H1 (cell line): Measurements from ENCODE around the gene PNRC1. TPM values are rescaled to one million over a fixed set of nuclear protein-coding genes. Genes with fewer than 3 reads are reported as not detected.

Experiments used
- BCL11A ChIP-seq, 2 experiments: IDR thresholded peaks; one replicate each; pipeline ENCODE4 v1.6.1; 2011; ENCODE audit warnings: low read depth in 2 of 2, low read length in 2 of 2, mild to moderate bottlenecking in 2 of 2
- CBX5 ChIP-seq: fragments of 300-800, 300-1000 bp; sonication (generic); IDR thresholded peaks from 2 replicates; pipeline ENCODE4 v1.7.1; 2016; ENCODE audit warnings: antibody characterized with exemption, low read length, low read depth
- CHD2 ChIP-seq: IDR thresholded peaks from 2 replicates; pipeline ENCODE4 v1.6.1; 2012; ENCODE audit warnings: low read length, improper control_type of control experiment
- E2F6 ChIP-seq: IDR thresholded peaks from 2 replicates; pipeline ENCODE4 v1.6.1; 2012; ENCODE audit warnings: inconsistent platforms
- EP300 ChIP-seq, 2 experiments: IDR thresholded peaks; 1 replicate in 1 of 2; 2 replicates in 1 of 2; pipeline ENCODE4 v1.6.1; 2011 to 2012; ENCODE audit warnings: low read depth in 2 of 2, low read length in 2 of 2, mild to moderate bottlenecking in 2 of 2, borderline replicate concordance in 1 of 2, inconsistent platforms in 1 of 2, moderate library complexity in 1 of 2
- JUN ChIP-seq: IDR thresholded peaks from 2 replicates; pipeline ENCODE4 v1.6.1; 2011; ENCODE audit warnings: low read depth, mild to moderate bottlenecking, improper control_type of control experiment, low read length
- KDM1A ChIP-seq: fragments of 200-600, 300-600 bp; sonication (generic); IDR thresholded peaks from 2 replicates; pipeline ENCODE4 v1.7.1; 2016; ENCODE audit warnings: mild to moderate bottlenecking, low read length, borderline replicate concordance
- KDM5A ChIP-seq: fragments of 200-600 bp; IDR thresholded peaks from 2 replicates; pipeline ENCODE4 v1.7.1; 2012; ENCODE audit warnings: mild to moderate bottlenecking, low read length, inconsistent platforms, mixed read lengths
- POLR2A ChIP-seq, 2 experiments: IDR thresholded peaks; 1 replicate in 1 of 2; 2 replicates in 1 of 2; pipeline ENCODE4 v1.6.1; 2011; ENCODE audit warnings: low read depth in 2 of 2, low read length in 2 of 2, mild to moderate bottlenecking in 2 of 2; ENCODE audit errors: control extremely low read depth in 1 of 2
- RAD21 ChIP-seq, 2 experiments: IDR thresholded peaks in 1 of 2; conservative IDR thresholded peaks in 1 of 2; 2 replicates each; pipeline ENCODE4 v1.6.1; 2011; ENCODE audit warnings: low read depth in 2 of 2, low read length in 2 of 2, improper control_type of control experiment in 1 of 2, inconsistent platforms in 1 of 2, mild to moderate bottlenecking in 1 of 2, moderate library complexity in 1 of 2
- RNF2 ChIP-seq: fragments of 200-900, 300-1000 bp; sonication (generic); IDR thresholded peaks from 2 replicates; pipeline ENCODE4 v1.7.1; 2016; ENCODE audit warnings: borderline replicate concordance, low read depth, mild to moderate bottlenecking, antibody characterized with exemption, low read length; ENCODE audit not compliant: poor library complexity, severe bottlenecking; ENCODE audit errors: missing control alignments
- RXRA ChIP-seq: IDR thresholded peaks from 2 replicates; pipeline ENCODE4 v1.6.1; 2011; ENCODE audit warnings: low read depth, mild to moderate bottlenecking, low read length, moderate library complexity; ENCODE audit not compliant: insufficient read depth
- SIN3A ChIP-seq, 2 experiments: IDR thresholded peaks in 1 of 2; conservative IDR thresholded peaks in 1 of 2; 2 replicates each; pipeline ENCODE4 v1.6.1; 2011 to 2012; ENCODE audit warnings: low read length in 2 of 2, improper control_type of control experiment in 1 of 2, low read depth in 1 of 2, mild to moderate bottlenecking in 1 of 2
- SP2 ChIP-seq: IDR thresholded peaks from 2 replicates; pipeline ENCODE4 v1.6.1; 2012; ENCODE audit warnings: mild to moderate bottlenecking, low read length, inconsistent platforms
- USF2 ChIP-seq: IDR thresholded peaks from 2 replicates; pipeline ENCODE4 v1.6.1; 2011; ENCODE audit warnings: low read length, improper control_type of control experiment
- YY1 ChIP-seq: IDR thresholded peaks from 2 replicates; pipeline ENCODE4 v1.6.1; 2011; ENCODE audit warnings: low read depth, mild to moderate bottlenecking, low read length
- ZNF274 ChIP-seq: IDR thresholded peaks from 2 replicates; pipeline ENCODE4 v1.7.0; 2012; ENCODE audit warnings: low read length, borderline replicate concordance; ENCODE audit errors: extremely low read depth
- polyA plus RNA-seq, 7 experiments: library from polyadenylated mRNA; depleted of rRNA in 3 of 7; stranded (reverse) in 5 of 7; unstranded in 2 of 7; fragments of >200 nt in 5 of 7; fragments of 200-250 nt in 2 of 7; gene quantifications; 1 replicate in 5 of 7; 2 replicates in 1 of 7; 4 replicates in 1 of 7; pipeline versions ENCODE4 v1.2.1 to v1.2.3, GENCODE V29; 2011 to 2013; ENCODE audit warnings: missing spikeins in 2 of 7, mixed read lengths in 2 of 7
- total RNA-seq: library from RNA; stranded (reverse); fragmentation: NEBNext Ultra II Directional; extraction: Animal tissue kit (Norgen Biotek cat#: 25700); gene quantifications from 2 replicates; pipeline ENCODE4 v1.2.1, GENCODE V29; 2021
- TF ChIP-seq, protein P1 (sequence below): IDR thresholded peaks from 2 replicates; pipeline ENCODE4 v1.6.1; 2012; ENCODE audit warnings: low read length, inconsistent platforms

The PNRC1 gene
- total and polyA plus RNA-seq, 2 of the 8 experiments (the other 6 are each of a cell fraction or from before 2014, with no cell fraction given) = 6.3 to 48.5 TPM

DNA sequence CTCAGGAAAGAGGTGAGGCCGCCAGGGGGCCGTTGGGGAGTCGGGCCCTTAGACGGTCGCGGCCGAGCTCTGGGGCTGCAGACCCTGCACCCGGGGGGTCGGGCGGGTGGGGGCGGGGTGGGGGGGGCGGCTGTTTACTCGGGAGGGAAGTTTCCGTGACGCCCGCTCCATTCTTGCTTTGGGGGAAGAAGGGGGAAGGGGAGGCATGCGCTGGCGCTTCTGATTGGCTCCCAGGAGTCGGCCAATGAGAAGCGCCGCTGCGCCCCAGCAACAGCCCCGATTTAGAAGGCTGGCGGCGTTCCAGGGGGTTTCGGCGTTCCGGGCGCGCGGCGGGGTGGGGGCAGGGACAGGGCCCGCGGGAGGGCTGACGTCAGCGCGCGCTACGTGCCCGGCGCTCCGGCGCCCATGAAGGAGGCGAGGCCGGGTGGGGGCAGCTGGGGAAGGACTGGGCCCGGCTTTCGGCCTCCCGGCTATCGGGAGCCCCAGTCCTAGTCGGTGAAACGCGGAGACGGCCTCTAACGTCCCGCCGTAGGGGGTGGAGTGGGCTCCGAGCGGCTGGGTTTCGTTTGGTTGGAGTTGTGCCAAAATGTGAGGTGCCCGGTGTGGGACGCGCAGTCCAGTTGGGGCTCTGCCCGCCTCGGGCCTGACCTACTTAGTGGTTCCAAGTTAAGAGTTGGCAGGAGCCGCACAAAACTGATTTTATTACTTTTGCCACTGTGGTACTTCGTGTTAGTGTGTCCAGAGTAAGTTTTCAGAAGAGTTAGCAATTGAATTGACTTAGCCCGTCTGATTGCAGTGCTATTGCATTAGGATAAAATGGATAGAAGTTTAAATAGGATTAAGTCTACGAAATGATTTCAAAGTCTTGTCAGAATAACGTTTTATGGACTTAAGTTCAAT is 1.1 kb downstream of the PNRC1 start (continued):
- TF ChIP-seq KDM5A (no peak), YY1 (no peak; the same call in 1 of the 2 replicates), CBX5 (no peak), KDM1A (no peak), EP300 (IDR thresholded peaks at IDR 0.05; ENCODE audit: borderline replicate concordance in 1 of 2, low read depth in 2 of 2, low read length in 2 of 2) (peak; percentile 54 to 82; a peak in 2 of 3 replicates), JUN (no peak), RAD21 (IDR thresholded peaks at IDR 0.05 in 1 of 2, conservative IDR thresholded peaks at IDR 0.05 in 1 of 2; ENCODE audit: low read depth in 2 of 2, low read length in 2 of 2) (no peak), CHD2 (peak; percentile 33; the same call in 1 of the 2 replicates), USF2 (peak; percentile 6; the same call in 1 of the 2 replicates), SIN3A (conservative IDR thresholded peaks at IDR 0.05 in 1 of 2, IDR thresholded peaks at IDR 0.05 in 1 of 2; ENCODE audit: low read depth in 1 of 2, low read length in 2 of 2) (no peak; a peak in 1 of 4 replicates), BCL11A (IDR thresholded peaks at IDR 0.05; ENCODE audit: low read depth in 2 of 2, low read length in 2 of 2) (no peak), ZNF274 (no peak), RXRA (0 out of 2 replicates have a peak, but pooled peaks have one; percentile 6), SP2 (no peak), POLR2A (IDR thresholded peaks at IDR 0.05; ENCODE audit: control extremely low read depth in 1 of 2, low read depth in 2 of 2, low read length in 2 of 2) (peak; percentile 26 to 75), E2F6 (no peak; the same call in 1 of the 2 replicates), RNF2 (no peak)
- TF ChIP-seq, protein P1, sequence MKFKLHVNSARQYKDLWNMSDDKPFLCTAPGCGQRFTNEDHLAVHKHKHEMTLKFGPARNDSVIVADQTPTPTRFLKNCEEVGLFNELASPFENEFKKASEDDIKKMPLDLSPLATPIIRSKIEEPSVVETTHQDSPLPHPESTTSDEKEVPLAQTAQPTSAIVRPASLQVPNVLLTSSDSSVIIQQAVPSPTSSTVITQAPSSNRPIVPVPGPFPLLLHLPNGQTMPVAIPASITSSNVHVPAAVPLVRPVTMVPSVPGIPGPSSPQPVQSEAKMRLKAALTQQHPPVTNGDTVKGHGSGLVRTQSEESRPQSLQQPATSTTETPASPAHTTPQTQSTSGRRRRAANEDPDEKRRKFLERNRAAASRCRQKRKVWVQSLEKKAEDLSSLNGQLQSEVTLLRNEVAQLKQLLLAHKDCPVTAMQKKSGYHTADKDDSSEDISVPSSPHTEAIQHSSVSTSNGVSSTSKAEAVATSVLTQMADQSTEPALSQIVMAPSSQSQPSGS = no peak; the same call in 1 of the 2 replicates
